ENCODE measurements around the gene ARPC3.
"Not testable (repeated sequence)": the region's sequence is repeated elsewhere in the genome, so short reads cannot be mapped to it uniquely, and the experiment has no call there.

ARPC3 gene

GRCh38 chr12:110458756-110459155, 8.6 kb upstream of the ARPC3 start:
- no peak for DNase-seq
- H3K4me3 ChIP-seq (ENCODE audit: insufficient read depth, low read depth, low read length, poor library complexity, severe bottlenecking): no peak overlapping the region
- no peaks in the 10 kb centered on the region for H3K9me3 ChIP-seq (ENCODE audit: control insufficient read depth, low read length)
- H3K27ac ChIP-seq (ENCODE audit: insufficient read depth, low read length, poor library complexity, severe bottlenecking): no peak overlapping the region
- no peaks in the 10 kb centered on the region for H3K27me3 ChIP-seq (replicated peaks; ENCODE audit: control insufficient read depth, insufficient read depth, low read length, poor library complexity, severe bottlenecking)
- peaks cover 9% of the 10 kb centered on the region for H3K36me3 ChIP-seq (ENCODE audit: control insufficient read depth, insufficient read depth, low read length)
- H3K4me1 ChIP-seq (ENCODE audit: control insufficient read depth, insufficient read depth, low read length, poor library complexity, severe bottlenecking): no peaks in the 10 kb centered on the region

DNA sequence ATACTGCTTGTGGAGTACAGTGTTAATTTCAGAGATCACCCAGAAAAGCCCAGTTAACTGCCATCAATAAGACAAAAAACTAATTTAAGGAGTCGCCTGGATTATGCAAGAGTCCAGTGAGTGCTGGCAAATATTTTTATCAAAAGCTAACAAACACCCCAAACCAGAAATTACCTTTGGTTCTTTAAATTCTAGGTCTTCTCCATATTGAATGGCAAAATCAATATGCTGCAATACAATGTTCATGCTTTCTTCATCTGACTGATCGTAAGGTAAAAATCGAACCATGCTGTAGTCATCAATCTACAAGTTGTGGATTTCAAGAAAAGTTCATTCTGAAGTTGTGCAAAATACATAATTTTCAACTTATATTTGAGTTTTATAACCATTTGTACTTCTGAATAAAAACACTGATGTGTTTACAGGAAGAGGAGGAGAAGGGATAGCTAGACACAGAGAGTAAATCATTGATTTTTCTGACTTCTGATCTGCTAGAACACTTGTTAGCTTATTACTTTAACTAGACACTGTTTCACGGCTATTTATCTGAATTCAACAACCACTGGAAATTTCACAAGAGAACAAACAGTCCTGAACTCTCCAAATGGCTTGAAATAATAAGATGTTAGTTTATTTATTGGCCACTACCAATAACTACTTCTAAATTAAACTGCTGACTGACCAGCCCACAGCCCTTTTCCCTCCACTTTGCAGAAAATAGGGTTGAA, 3.6 kb upstream of the ARPC3 start:
- Histone ChIP-seq H3K9me3 (ENCODE audit: control insufficient read depth, low read length) (no peaks in the 10 kb centered on the region), H3K36me3 (ENCODE audit: control insufficient read depth, insufficient read depth, low read length) (peaks cover 7% of the 10 kb centered on the region), H3K4me3 (ENCODE audit: insufficient read depth, low read depth, low read length, poor library complexity, severe bottlenecking) (no peak overlapping the region), H3K4me1 (ENCODE audit: control insufficient read depth, insufficient read depth, low read length, poor library complexity, severe bottlenecking) (no peaks in the 10 kb centered on the region), H3K27me3 (replicated peaks; ENCODE audit: control insufficient read depth, insufficient read depth, low read length, poor library complexity, severe bottlenecking) (no peaks in the 10 kb centered on the region), H3K27ac (ENCODE audit: insufficient read depth, low read length, poor library complexity, severe bottlenecking) (no peak overlapping the region)
- DNase-seq: no peak

GRCh38 chr12:110451263-110451662, 1.1 kb upstream of the ARPC3 start:
- Histone ChIP-seq H3K4me3 (ENCODE audit: insufficient read depth, low read depth, low read length, poor library complexity, severe bottlenecking) (no peak overlapping the region), H3K27me3 (replicated peaks; ENCODE audit: control insufficient read depth, insufficient read depth, low read length, poor library complexity, severe bottlenecking) (no peaks in the 10 kb centered on the region), H3K36me3 (ENCODE audit: control insufficient read depth, insufficient read depth, low read length) (peaks cover 6% of the 10 kb centered on the region), H3K27ac (ENCODE audit: insufficient read depth, low read length, poor library complexity, severe bottlenecking) (no peak overlapping the region), H3K4me1 (ENCODE audit: control insufficient read depth, insufficient read depth, low read length, poor library complexity, severe bottlenecking) (peaks cover 7% of the 10 kb centered on the region), H3K9me3 (ENCODE audit: control insufficient read depth, low read length) (no peaks in the 10 kb centered on the region)
- DNase-seq: no peak

DNA sequence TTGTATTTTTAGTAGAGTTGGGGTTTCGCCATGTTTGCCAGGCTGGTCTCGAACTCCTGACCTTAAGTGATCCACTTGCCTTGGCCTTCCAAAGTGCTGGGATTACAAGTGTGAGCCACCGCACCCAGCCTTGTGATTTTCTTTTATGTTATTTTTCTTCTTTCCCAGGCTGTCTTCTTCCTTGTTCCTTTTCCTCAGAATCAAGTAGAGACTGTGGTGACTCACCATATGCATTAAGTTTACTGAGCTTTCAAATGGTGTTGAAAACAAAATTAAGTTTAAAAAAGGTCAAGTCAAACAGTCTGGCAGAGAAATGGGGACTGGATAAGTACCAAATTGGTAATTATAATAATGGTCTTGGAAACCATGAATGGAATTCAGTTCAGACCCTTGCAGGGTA, 5.7 kb downstream of the ARPC3 start:
- Histone ChIP-seq H3K4me1 (ENCODE audit: control insufficient read depth, insufficient read depth, low read length, poor library complexity, severe bottlenecking) (peaks cover 7% of the 10 kb centered on the region), H3K36me3 (ENCODE audit: control insufficient read depth, insufficient read depth, low read length) (peaks cover 30% of the 10 kb centered on the region), H3K27me3 (replicated peaks; ENCODE audit: control insufficient read depth, insufficient read depth, low read length, poor library complexity, severe bottlenecking) (no peaks in the 10 kb centered on the region), H3K4me3 (ENCODE audit: insufficient read depth, low read depth, low read length, poor library complexity, severe bottlenecking) (no peak overlapping the region), H3K9me3 (ENCODE audit: control insufficient read depth, low read length) (no peaks in the 10 kb centered on the region), H3K27ac (ENCODE audit: insufficient read depth, low read length, poor library complexity, severe bottlenecking) (no peak overlapping the region)
- DNase-seq: no peak

- no peak overlapping the region for H3K4me3 ChIP-seq (ENCODE audit: insufficient read depth, low read depth, low read length, poor library complexity, severe bottlenecking)
- DNase-seq: no peak
- H3K27ac ChIP-seq (ENCODE audit: insufficient read depth, low read length, poor library complexity, severe bottlenecking): no peak overlapping the region
These were observed 13.9 kb downstream of the ARPC3 start for GRCh38 chr12:110436231-110436630.

GRCh38 chr12:110431957-110432587, 18.1 kb downstream of the ARPC3 start:
- Histone ChIP-seq H3K4me3 (ENCODE audit: insufficient read depth, low read depth, low read length, poor library complexity, severe bottlenecking) (peak overlapping the region; percentile 58), H3K27ac (ENCODE audit: insufficient read depth, low read length, poor library complexity, severe bottlenecking) (peak overlapping the region; percentile 61), H3K9me3 (ENCODE audit: control insufficient read depth, low read length) (no peaks in the 10 kb centered on the region), H3K27me3 (replicated peaks; ENCODE audit: control insufficient read depth, insufficient read depth, low read length, poor library complexity, severe bottlenecking) (no peaks in the 10 kb centered on the region), H3K4me1 (ENCODE audit: control insufficient read depth, insufficient read depth, low read length, poor library complexity, severe bottlenecking) (no peaks in the 10 kb centered on the region), H3K36me3 (ENCODE audit: control insufficient read depth, insufficient read depth, low read length) (peaks cover 18% of the 10 kb centered on the region)
- no peak for DNase-seq

More at GRCh38 chr12:110436231-110436630, 13.9 kb downstream of the ARPC3 start:
- H3K27me3 ChIP-seq (replicated peaks; ENCODE audit: control insufficient read depth, insufficient read depth, low read length, poor library complexity, severe bottlenecking): no peaks in the 10 kb centered on the region
- H3K36me3 ChIP-seq (ENCODE audit: control insufficient read depth, insufficient read depth, low read length): peaks cover 31% of the 10 kb centered on the region
- H3K9me3 ChIP-seq (ENCODE audit: control insufficient read depth, low read length): no peaks in the 10 kb centered on the region
- no peaks in the 10 kb centered on the region for H3K4me1 ChIP-seq (ENCODE audit: control insufficient read depth, insufficient read depth, low read length, poor library complexity, severe bottlenecking)

- H3K9me3 ChIP-seq (ENCODE audit: control insufficient read depth, low read length); DNase-seq; H3K4me3 ChIP-seq (ENCODE audit: insufficient read depth, low read depth, low read length, poor library complexity, severe bottlenecking); H3K36me3 ChIP-seq (ENCODE audit: control insufficient read depth, insufficient read depth, low read length); H3K27me3 ChIP-seq (replicated peaks; ENCODE audit: control insufficient read depth, insufficient read depth, low read length, poor library complexity, severe bottlenecking); H3K27ac ChIP-seq (ENCODE audit: insufficient read depth, low read length, poor library complexity, severe bottlenecking); H3K4me1 ChIP-seq (ENCODE audit: control insufficient read depth, insufficient read depth, low read length, poor library complexity, severe bottlenecking): not testable (repeated sequence)
These were observed 20.5 kb downstream of the ARPC3 start for GRCh38 chr12:110429676-110430075.

GRCh38 chr12:110426406-110426805, 23.7 kb downstream of the ARPC3 start:
- Histone ChIP-seq H3K36me3 (ENCODE audit: control insufficient read depth, insufficient read depth, low read length) (no peaks in the 10 kb centered on the region), H3K27ac (ENCODE audit: insufficient read depth, low read length, poor library complexity, severe bottlenecking) (no peak overlapping the region), H3K4me1 (ENCODE audit: control insufficient read depth, insufficient read depth, low read length, poor library complexity, severe bottlenecking) (no peaks in the 10 kb centered on the region), H3K4me3 (ENCODE audit: insufficient read depth, low read depth, low read length, poor library complexity, severe bottlenecking) (no peak overlapping the region), H3K27me3 (replicated peaks; ENCODE audit: control insufficient read depth, insufficient read depth, low read length, poor library complexity, severe bottlenecking) (no peaks in the 10 kb centered on the region), H3K9me3 (ENCODE audit: control insufficient read depth, low read length) (no peaks in the 10 kb centered on the region)
- DNase-seq: no peak

DNA sequence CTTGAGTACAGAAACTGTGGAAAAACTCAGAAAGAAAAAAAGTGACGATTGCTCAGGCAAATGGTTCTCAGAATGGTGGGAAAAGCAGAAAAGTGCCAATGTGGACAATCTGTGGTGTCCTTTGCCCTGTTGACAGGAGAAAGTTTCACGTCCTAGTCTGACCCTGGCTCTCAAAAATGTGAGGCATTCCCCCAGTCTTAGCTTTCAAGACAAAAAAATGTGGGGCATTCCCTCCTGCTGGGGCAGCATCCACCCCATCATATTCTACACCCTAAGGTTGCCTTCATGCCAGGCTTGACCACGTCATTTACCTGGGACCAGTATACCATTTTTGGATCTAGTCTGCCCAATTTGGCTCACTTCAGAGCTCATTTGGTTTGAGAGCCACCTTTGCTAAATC, 25.9 kb downstream of the ARPC3 start:
- no peak overlapping the region for H3K27ac ChIP-seq (ENCODE audit: insufficient read depth, low read length, poor library complexity, severe bottlenecking)
- no peak for DNase-seq
- no peaks in the 10 kb centered on the region for H3K4me1 ChIP-seq (ENCODE audit: control insufficient read depth, insufficient read depth, low read length, poor library complexity, severe bottlenecking)
- no peak overlapping the region for H3K4me3 ChIP-seq (ENCODE audit: insufficient read depth, low read depth, low read length, poor library complexity, severe bottlenecking)
- H3K36me3 ChIP-seq (ENCODE audit: control insufficient read depth, insufficient read depth, low read length): no peaks in the 10 kb centered on the region
- H3K9me3 ChIP-seq (ENCODE audit: control insufficient read depth, low read length): no peaks in the 10 kb centered on the region
- no peaks in the 10 kb centered on the region for H3K27me3 ChIP-seq (replicated peaks; ENCODE audit: control insufficient read depth, insufficient read depth, low read length, poor library complexity, severe bottlenecking)

DNA sequence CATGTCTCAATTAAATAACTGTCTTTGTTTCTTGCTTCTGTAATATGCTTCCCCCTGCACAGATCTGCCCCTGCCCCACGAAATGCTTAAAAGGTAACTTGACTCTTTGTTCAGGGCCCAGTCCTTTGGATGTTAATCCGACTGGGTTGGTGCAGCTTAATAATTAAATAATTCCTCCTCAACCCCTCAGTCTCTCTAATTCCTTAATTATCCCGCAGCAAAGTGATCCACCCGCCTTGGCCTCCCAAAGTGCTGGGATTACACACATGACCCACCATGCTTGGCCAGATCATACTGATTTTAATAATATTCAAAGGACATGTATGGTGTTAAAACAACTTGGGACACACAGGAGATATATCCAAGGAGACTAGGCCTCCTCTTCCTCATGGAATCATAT, 28.4 kb downstream of the ARPC3 start:
- H3K4me1 ChIP-seq (ENCODE audit: control insufficient read depth, insufficient read depth, low read length, poor library complexity, severe bottlenecking): no peaks in the 10 kb centered on the region
- no peak for DNase-seq
- no peaks in the 10 kb centered on the region for H3K36me3 ChIP-seq (ENCODE audit: control insufficient read depth, insufficient read depth, low read length)
- no peak overlapping the region for H3K4me3 ChIP-seq (ENCODE audit: insufficient read depth, low read depth, low read length, poor library complexity, severe bottlenecking)
- no peaks in the 10 kb centered on the region for H3K9me3 ChIP-seq (ENCODE audit: control insufficient read depth, low read length)
- no peaks in the 10 kb centered on the region for H3K27me3 ChIP-seq (replicated peaks; ENCODE audit: control insufficient read depth, insufficient read depth, low read length, poor library complexity, severe bottlenecking)
- no peak overlapping the region for H3K27ac ChIP-seq (ENCODE audit: insufficient read depth, low read length, poor library complexity, severe bottlenecking)

Measured in effector memory CD4-positive, alpha-beta T cell (primary cell).